ENCODE measurements around the gene MAPK14.

DNA sequence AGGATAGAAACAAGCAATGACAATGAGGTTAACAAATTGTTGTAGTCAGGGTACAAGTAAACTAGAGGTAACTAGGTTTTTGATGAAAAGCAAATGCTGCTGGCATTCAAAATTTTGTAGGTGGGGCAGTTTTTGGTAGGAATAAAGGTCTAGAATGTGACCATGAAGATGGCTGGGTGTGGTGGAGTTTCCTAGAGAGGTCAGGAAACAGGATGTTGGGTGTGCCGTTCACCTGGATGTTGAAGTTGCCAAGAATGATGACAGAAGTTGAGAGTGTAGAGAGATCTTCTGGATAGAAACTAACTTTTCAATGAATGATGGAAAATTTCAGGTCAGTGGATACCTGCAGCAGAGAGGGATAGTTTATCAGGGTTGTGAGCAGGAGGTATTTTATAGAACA is 22.7 kb downstream of the MAPK14 start:
- TF ChIP-seq ZBTB7A (IDR thresholded peaks at IDR 0.05; ENCODE audit: low read depth) (no peak), FOXM1 (IDR thresholded peaks at IDR 0.05; ENCODE audit: borderline replicate concordance, low read depth) (no peak), EGR1 (IDR thresholded peaks at IDR 0.05) (no peak)

Measured in Ishikawa (cell line).